WTC11 (cell line): ENCODE data around the gene CHCHD2. TPM values are rescaled to one million over a fixed set of nuclear protein-coding genes. Genes with fewer than 3 reads are reported as not detected.
"Not testable (repeated sequence)": the region's sequence is repeated elsewhere in the genome, so short reads cannot be mapped to it uniquely, and the experiment has no call there.

Experiments used
- ATAC-seq: fragments of 200-7000 bp; cut with Tn5 transposase; 2 replicates; pipeline ENCODE4 v1.10.0; 2021; ENCODE audit warnings: mild to moderate bottlenecking, moderate library complexity
- CTCF ChIA-PET: fragments of 300-600 bp; sonication (Branson Sonifier 250); formaldehyde crosslinking; loops from one replicate; lab custom pipeline; 2021; ENCODE audit warnings: antibody characterized with exemption; lab: Charles Lee
- POLR2A ChIA-PET: fragments of 350-600 bp; sonication (Branson Sonifier 250); formaldehyde crosslinking; loops from one replicate; lab custom pipeline; 2021; ENCODE audit warnings: antibody characterized with exemption; lab: Charles Lee
- DNase-seq: peaks from one replicate; pipeline ENCODE4 v3.0.0; 2021; ENCODE audit warnings: low spot score
- H3K27ac Mint-ChIP-seq: 2 replicates; pipeline ENCODE4 v1.8.0; 2021; ENCODE audit warnings: mixed read lengths
- H3K27me3 Mint-ChIP-seq: 2 replicates; pipeline ENCODE4 v1.8.0; 2021; ENCODE audit warnings: low read depth, mild to moderate bottlenecking, moderate library complexity, mixed read lengths
- H3K36me3 Mint-ChIP-seq: 2 replicates; pipeline ENCODE4 v1.8.0; 2021; ENCODE audit warnings: mixed read lengths
- H3K4me1 Mint-ChIP-seq: 2 replicates; pipeline ENCODE4 v1.8.0; 2022; ENCODE audit warnings: mixed read lengths
- H3K4me3 Mint-ChIP-seq: 2 replicates; pipeline ENCODE4 v1.8.0; 2021; ENCODE audit warnings: mild to moderate bottlenecking, moderate library complexity, mixed read lengths
- H3K9me3 Mint-ChIP-seq: 2 replicates; pipeline ENCODE4 v1.8.0; 2021; ENCODE audit warnings: mixed read lengths
- AR ChIP-seq: fragments of 250-450 bp; sonication (Bioruptor Pico); IDR thresholded peaks from 2 replicates; pipeline ENCODE4 v1.9.0; 2021; ENCODE audit warnings: mild to moderate bottlenecking
- ATF1 ChIP-seq: sonication (generic); formaldehyde crosslinking; IDR thresholded peaks from 2 replicates; pipeline ENCODE4 v1.8.1; 2023; ENCODE audit warnings: mild to moderate bottlenecking, moderate library complexity, missing genetic modification reagents
- CREM ChIP-seq: sonication (generic); formaldehyde crosslinking; IDR thresholded peaks from 2 replicates; pipeline ENCODE4 v1.8.1; 2022; ENCODE audit warnings: mild to moderate bottlenecking, missing genetic modification reagents, moderate library complexity
- E2F5 ChIP-seq: sonication (generic); formaldehyde crosslinking; IDR thresholded peaks from 2 replicates; pipeline ENCODE4 v1.8.1; 2022; ENCODE audit warnings: mild to moderate bottlenecking, moderate library complexity, missing genetic modification reagents
- EMX1 ChIP-seq: fragments of 250-450 bp; sonication (Bioruptor Pico); IDR thresholded peaks from 2 replicates; pipeline ENCODE4 v1.8.0; 2021; ENCODE audit warnings: mild to moderate bottlenecking
- ERG ChIP-seq: fragments of 250-450 bp; sonication (Bioruptor Pico); IDR thresholded peaks from 2 replicates; pipeline ENCODE4 v1.8.0; 2021; ENCODE audit warnings: mild to moderate bottlenecking
- ESRRA ChIP-seq: sonication (generic); formaldehyde crosslinking; IDR thresholded peaks from 2 replicates; pipeline ENCODE4 v1.8.1; 2022; ENCODE audit warnings: mild to moderate bottlenecking, missing genetic modification reagents, borderline replicate concordance
- ETV6 ChIP-seq: sonication (generic); formaldehyde crosslinking; IDR thresholded peaks from 2 replicates; pipeline ENCODE4 v1.8.1; 2022; ENCODE audit warnings: mild to moderate bottlenecking, missing genetic modification reagents
- FOXJ3 ChIP-seq: sonication (generic); formaldehyde crosslinking; IDR thresholded peaks from 2 replicates; pipeline ENCODE4 v1.9.0; 2021; ENCODE audit warnings: missing genetic modification reagents, mild to moderate bottlenecking, borderline replicate concordance
- GRHL2 ChIP-seq: fragments of 250-450 bp; sonication (Bioruptor Pico); IDR thresholded peaks from 2 replicates; pipeline ENCODE4 v1.8.0; 2022; ENCODE audit warnings: mild to moderate bottlenecking, moderate library complexity; ENCODE audit not compliant: insufficient replicate concordance, severe bottlenecking
- GTF2I ChIP-seq: fragments of 250-450 bp; sonication (Bioruptor Pico); conservative IDR thresholded peaks from 2 replicates; pipeline ENCODE4 v1.4.0; 2021; ENCODE audit warnings: mild to moderate bottlenecking
- HMGA2 ChIP-seq: fragments of 250-450 bp; sonication (Bioruptor Pico); IDR thresholded peaks from 2 replicates; pipeline ENCODE4 v1.4.0; 2021; ENCODE audit warnings: mild to moderate bottlenecking, moderate library complexity
- JUN ChIP-seq: sonication (generic); formaldehyde crosslinking; IDR thresholded peaks from 2 replicates; pipeline ENCODE4 v1.8.0; 2023; ENCODE audit warnings: mild to moderate bottlenecking, missing genetic modification reagents
- KAT7 ChIP-seq: sonication (generic); formaldehyde crosslinking; IDR thresholded peaks from 2 replicates; pipeline ENCODE4 v1.8.1; 2023; ENCODE audit warnings: missing genetic modification reagents, mild to moderate bottlenecking, borderline replicate concordance
- MYBL2 ChIP-seq: sonication (generic); formaldehyde crosslinking; IDR thresholded peaks from 2 replicates; pipeline ENCODE4 v1.8.1; 2023; ENCODE audit warnings: mild to moderate bottlenecking, moderate library complexity, missing genetic modification reagents
- RORB ChIP-seq: fragments of 250-450 bp; sonication (Bioruptor Pico); IDR thresholded peaks from 2 replicates; pipeline ENCODE4 v1.9.0; 2021; ENCODE audit warnings: mild to moderate bottlenecking
- SMAD3 ChIP-seq: sonication (generic); formaldehyde crosslinking; IDR thresholded peaks from 2 replicates; pipeline ENCODE4 v1.8.0; 2022; ENCODE audit warnings: missing genetic modification reagents, mild to moderate bottlenecking, borderline replicate concordance
- SMAD4 ChIP-seq: sonication (generic); formaldehyde crosslinking; IDR thresholded peaks from 2 replicates; pipeline ENCODE4 v1.8.0; 2022; ENCODE audit warnings: mild to moderate bottlenecking, missing genetic modification reagents
- ZBTB21 ChIP-seq: sonication (generic); formaldehyde crosslinking; IDR thresholded peaks from 2 replicates; pipeline ENCODE4 v1.8.1; 2023; ENCODE audit warnings: mild to moderate bottlenecking, missing genetic modification reagents, borderline replicate concordance
- ZNF232 ChIP-seq: sonication (generic); formaldehyde crosslinking; IDR thresholded peaks from 2 replicates; pipeline ENCODE4 v1.8.0; 2022; ENCODE audit warnings: mild to moderate bottlenecking, missing genetic modification reagents
- total RNA-seq: library from RNA; stranded (reverse); gene quantifications from 3 replicates; pipeline ENCODE4 v1.2.3, GENCODE V29; 2021
- TF ChIP-seq, protein P1 (sequence below): sonication (generic); formaldehyde crosslinking; IDR thresholded peaks from 2 replicates; pipeline ENCODE4 v1.8.0; 2022; ENCODE audit warnings: mild to moderate bottlenecking, missing genetic modification reagents
- TF ChIP-seq, protein P2 (sequence below): sonication (generic); formaldehyde crosslinking; IDR thresholded peaks from 2 replicates; pipeline ENCODE4 v1.8.0; 2022; ENCODE audit warnings: mild to moderate bottlenecking, missing genetic modification reagents

CHCHD2 gene
- total RNA-seq, 1 experiment from 2014 or later = 2.2 TPM

DNA sequence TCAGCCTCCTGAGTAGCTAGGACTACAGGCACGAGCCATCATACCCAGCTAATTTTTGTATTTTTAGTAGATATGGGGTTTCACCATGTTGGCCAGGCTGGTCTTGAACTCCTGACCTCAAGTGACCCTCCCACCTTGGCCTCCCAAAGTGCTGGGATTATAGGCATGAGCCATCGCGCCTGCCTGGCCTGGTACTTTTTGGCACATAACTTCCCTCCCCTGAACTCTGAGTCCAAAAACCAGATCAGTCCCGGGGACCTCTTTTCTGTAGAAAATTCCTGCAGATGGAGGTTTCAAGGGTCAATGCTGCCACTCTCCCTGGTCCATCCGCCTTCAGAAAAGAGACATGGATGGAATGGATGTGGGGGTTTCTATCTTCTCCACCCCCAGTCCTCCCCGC lies 13.9 kb downstream of the CHCHD2 start:
- not testable (repeated sequence) for H3K36me3 Mint-ChIP-seq, H3K27ac Mint-ChIP-seq, H3K4me1 Mint-ChIP-seq, H3K9me3 Mint-ChIP-seq, ATAC-seq, H3K27me3 Mint-ChIP-seq, H3K4me3 Mint-ChIP-seq, DNase-seq
- POLR2A ChIA-PET = interaction anchor here (1.0 to 1.9 kb wide), 2 partner anchors 9 to 41 kb away, joined by 4 read pairs; partner anchors contain the start of genes CCT6A and PSPH
- CTCF ChIA-PET = interaction anchor here (0.9 to 1.3 kb wide), 4 partner anchors 13 to 87 kb away, joined by 3 to 5 read pairs (median 4); no protein-coding TSS in a partner anchor

DNA sequence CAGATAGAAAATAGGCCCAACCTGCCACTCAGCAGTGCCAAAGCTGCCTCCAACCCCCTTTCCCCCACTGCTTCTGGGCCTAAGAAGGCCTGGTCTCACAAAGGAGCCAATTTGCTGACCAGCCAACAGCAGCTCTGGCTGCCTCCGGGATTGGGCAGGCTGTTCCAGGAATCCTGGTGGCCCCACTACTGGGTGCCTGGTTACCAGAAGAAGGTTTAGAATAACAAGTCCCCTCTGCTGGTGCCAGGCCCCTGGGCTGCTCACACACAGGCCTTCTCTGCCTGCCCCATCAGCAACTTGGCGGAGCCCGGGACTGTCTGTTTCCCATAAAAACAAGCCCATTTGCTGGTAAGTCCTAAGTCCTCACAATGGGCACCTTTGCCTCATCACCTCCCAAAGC lies 14.7 kb downstream of the CHCHD2 start:
- Mint-ChIP-seq H3K4me3 (no peak overlapping the region), H3K27ac (no peak overlapping the region), H3K9me3 (peaks cover 4% of the 10 kb centered on the region), H3K36me3 (peaks cover 7% of the 10 kb centered on the region), H3K27me3 (peaks cover 3% of the 10 kb centered on the region; the same call in 1 of the 2 replicates)
- CTCF ChIA-PET = no interaction called here
- no peak for ATAC-seq
- TF ChIP-seq ETV6 = no peak
- no peak for TF ChIP-seq KAT7
- no peak for TF ChIP-seq ATF1
- TF ChIP-seq, protein P1, sequence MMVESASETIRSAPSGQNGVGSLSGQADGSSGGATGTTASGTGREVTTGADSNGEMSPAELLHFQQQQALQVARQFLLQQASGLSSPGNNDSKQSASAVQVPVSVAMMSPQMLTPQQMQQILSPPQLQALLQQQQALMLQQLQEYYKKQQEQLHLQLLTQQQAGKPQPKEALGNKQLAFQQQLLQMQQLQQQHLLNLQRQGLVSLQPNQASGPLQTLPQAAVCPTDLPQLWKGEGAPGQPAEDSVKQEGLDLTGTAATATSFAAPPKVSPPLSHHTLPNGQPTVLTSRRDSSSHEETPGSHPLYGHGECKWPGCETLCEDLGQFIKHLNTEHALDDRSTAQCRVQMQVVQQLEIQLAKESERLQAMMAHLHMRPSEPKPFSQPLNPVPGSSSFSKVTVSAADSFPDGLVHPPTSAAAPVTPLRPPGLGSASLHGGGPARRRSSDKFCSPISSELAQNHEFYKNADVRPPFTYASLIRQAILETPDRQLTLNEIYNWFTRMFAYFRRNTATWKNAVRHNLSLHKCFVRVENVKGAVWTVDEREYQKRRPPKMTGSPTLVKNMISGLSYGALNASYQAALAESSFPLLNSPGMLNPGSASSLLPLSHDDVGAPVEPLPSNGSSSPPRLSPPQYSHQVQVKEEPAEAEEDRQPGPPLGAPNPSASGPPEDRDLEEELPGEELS (CRISPR knock-in tag) = no peak
- TF ChIP-seq SMAD3 = no peak
- no peak for TF ChIP-seq HMGA2 (CRISPR knock-in tag)
- TF ChIP-seq, all 79 proteins: peak for 0
- POLR2A ChIA-PET = interaction anchor here (1.9 kb wide), 1 partner anchor 8 kb away, joined by 4 read pairs; no protein-coding TSS in a partner anchor
- no peak for DNase-seq
- no peaks in the 10 kb centered on the region for H3K4me1 Mint-ChIP-seq

DNA sequence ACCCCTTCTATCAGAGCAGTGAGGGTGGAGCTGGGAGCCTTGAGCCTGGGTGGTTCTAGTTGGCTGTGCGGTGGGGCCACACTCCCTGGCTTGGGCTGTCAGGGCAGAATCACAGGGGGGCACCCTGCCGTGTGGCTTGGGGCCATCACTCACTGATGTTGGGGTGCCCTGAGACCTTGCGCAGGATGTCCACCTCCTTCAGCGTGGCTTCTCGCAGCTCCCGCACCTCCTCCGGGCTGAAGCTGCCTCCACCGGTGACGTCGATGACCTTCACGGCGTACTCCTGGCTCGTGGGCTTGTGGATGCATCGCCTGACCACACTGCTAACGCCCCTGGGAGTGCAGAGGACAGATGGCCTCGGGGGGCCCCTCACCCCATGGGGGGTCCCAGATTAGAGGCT lies 18.8 kb downstream of the CHCHD2 start:
- DNase-seq = no peak
- POLR2A ChIA-PET = no interaction called here
- no peak for ATAC-seq

DNA sequence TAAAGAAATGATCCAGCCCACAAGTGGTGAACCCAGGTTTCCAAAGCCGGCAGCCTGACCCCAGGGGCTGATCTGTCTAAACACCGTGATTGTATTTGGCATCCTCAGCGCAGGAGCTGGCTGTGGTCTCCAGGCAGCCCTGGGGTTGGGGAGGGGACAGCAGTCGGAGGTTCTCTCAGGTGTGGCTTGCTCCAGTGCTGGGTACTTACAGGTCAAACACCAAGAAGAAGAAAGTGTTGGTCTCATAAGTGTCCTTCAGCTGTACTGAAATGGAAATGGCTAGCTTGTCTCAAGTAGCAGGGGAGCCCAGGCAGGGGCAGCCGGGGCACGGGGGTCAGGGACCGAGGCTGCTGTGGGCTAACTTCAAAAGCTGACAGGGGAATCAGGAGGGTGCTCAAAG lies 19.5 kb downstream of the CHCHD2 start:
- Mint-ChIP-seq H3K36me3 (peaks cover 10% of the 10 kb centered on the region), H3K4me1 (no peaks in the 10 kb centered on the region), H3K27ac (no peak overlapping the region), H3K27me3 (no peaks in the 10 kb centered on the region), H3K4me3 (no peak overlapping the region), H3K9me3 (no peaks in the 10 kb centered on the region)
- no peak for DNase-seq
- POLR2A ChIA-PET = no interaction called here
- CTCF ChIA-PET = interaction anchor here (1.9 kb wide), 1 partner anchor 13 kb away, joined by 8 read pairs; no protein-coding TSS in a partner anchor
- ATAC-seq = no peak
- TF ChIP-seq ESRRA (no peak), ZBTB21 (CRISPR knock-in tag) (no peak), MYBL2 (CRISPR knock-in tag) (no peak), FOXJ3 (no peak), E2F5 (no peak), GRHL2 (no peak), SMAD4 (no peak), GTF2I (CRISPR knock-in tag) (no peak), ATF1 (no peak), AR (CRISPR knock-in tag) (no peak), RORB (CRISPR knock-in tag) (no peak), JUN (CRISPR knock-in tag) (no peak), CREM (CRISPR knock-in tag) (no peak), ERG (CRISPR knock-in tag) (no peak)
- TF ChIP-seq, protein P1 (CRISPR knock-in tag) = no peak
- TF ChIP-seq, protein P2, sequence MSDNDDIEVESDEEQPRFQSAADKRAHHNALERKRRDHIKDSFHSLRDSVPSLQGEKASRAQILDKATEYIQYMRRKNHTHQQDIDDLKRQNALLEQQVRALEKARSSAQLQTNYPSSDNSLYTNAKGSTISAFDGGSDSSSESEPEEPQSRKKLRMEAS (CRISPR knock-in tag) = no peak

More for the DNA sequence above, 18.8 kb downstream of the CHCHD2 start:
- Mint-ChIP-seq H3K27ac (no peak overlapping the region), H3K4me3 (no peak overlapping the region), H3K9me3 (no peaks in the 10 kb centered on the region), H3K36me3 (peaks cover 6% of the 10 kb centered on the region; the same call in 1 of the 2 replicates), H3K4me1 (no peaks in the 10 kb centered on the region), H3K27me3 (no peaks in the 10 kb centered on the region)
- TF ChIP-seq GRHL2 (no peak), EMX1 (CRISPR knock-in tag) (no peak), ZNF232 (no peak)
- CTCF ChIA-PET = interaction anchor here (1.9 kb wide), 1 partner anchor 13 kb away, joined by 8 read pairs; no protein-coding TSS in a partner anchor
